ENCODE data around the gene CNKSR1. TPM values are rescaled to one million over a fixed set of nuclear protein-coding genes. Genes with fewer than 3 reads are reported as not detected.
A peak's percentile ranks its signal among the peaks of the same experiment; 100 is the strongest.
"Not testable (repeated sequence)": the region's sequence is repeated elsewhere in the genome, so short reads cannot be mapped to it uniquely, and the experiment has no call there.

Gene CNKSR1
- total RNA-seq, 1 donor from 2014 or later, result 3.3 TPM

DNA sequence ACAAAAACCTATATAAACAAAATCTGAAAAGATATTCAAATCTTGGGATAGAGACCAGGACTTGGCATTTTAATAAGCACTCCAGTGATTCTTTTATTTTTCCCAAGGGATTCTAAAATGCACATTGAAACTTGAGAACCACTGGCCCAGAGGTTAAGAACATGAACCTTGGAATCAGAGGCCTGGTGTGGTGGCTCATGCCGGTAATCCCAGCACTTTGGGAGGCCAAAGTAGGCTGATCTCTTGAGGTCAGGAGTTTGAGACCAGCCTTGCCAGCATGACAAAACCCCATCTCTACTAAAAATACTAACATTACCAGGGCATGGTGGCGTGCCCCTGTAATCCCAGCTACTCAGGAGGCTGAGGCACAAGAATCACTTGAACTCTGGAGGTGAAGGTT lies 43.8 kb downstream of the CNKSR1 start:
- FAIRE-seq, result no peak
- no peak for DNase-seq (ENCODE audit: low spot score in 2 of 2)

DNA sequence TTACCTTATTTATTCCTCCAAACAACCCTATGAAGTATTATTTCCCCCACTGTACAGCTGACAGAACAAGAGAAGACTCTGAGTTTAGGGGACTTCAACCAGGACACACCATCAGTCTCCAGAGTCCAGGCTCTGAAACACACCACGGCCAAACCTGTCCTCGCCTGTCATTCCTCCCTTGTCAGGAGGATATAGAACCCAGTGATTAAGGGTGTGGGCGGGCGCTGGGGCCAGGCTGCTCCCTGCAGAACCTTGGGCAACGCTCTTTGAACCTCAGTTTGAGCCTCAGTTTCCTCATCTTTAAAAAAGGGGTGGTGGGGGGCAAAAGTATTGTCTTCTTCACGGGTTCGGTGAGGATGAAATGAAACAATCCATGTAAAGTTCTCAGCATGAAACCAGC lies 47.3 kb downstream of the CNKSR1 start:
- FAIRE-seq, result no peak

DNA sequence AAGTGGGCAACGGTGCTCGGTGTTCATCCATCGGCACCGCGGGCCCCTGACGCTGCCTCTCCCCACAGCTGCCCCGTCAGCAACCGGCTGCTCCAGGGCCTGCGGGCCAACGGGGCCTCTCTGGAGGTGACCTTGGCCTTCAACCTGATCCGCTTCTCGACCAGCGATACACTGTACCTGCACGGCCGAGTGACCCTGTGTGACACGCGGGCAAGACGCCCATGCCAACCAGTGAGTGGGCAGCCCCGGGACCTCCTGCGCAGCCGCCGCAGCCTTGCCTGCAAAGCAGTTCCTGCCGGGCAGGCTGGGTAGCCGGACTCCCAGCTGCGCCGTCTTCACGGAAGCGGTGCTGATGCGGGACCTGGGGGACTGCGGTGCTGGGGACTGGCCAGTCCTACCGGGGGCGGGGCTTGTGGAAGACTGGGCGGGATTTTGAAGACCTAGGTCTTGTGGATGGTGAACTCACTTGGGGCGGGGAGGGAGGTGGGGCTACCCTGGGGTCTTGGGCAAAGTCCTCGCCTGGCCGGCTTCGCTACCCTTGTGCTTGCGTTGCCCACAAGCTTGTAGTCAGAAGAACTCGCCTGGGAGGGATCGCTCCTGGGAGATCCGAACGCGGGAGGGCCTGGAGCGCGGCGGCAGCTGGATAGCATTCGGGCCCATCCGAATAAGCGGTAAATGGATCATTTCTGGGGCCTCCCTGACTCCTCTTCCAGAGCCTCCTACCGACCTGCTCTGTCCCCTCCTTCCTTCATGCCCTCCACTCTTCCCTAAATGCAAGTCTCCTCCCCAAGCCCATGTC lies 47.9 kb downstream of the CNKSR1 start:
- FAIRE-seq, result no peak
- peak in 1 of 2 donors; percentile 71 for DNase-seq (ENCODE audit: low spot score in 2 of 2)

More for the DNA sequence above, 47.3 kb downstream of the CNKSR1 start:
- no peak for DNase-seq (ENCODE audit: low spot score in 2 of 2)

GRCh38 chr1:26230682-26231081 lies 53.4 kb downstream of the CNKSR1 start:
- not testable (repeated sequence) for FAIRE-seq; DNase-seq (ENCODE audit: low spot score in 2 of 2)

DNA sequence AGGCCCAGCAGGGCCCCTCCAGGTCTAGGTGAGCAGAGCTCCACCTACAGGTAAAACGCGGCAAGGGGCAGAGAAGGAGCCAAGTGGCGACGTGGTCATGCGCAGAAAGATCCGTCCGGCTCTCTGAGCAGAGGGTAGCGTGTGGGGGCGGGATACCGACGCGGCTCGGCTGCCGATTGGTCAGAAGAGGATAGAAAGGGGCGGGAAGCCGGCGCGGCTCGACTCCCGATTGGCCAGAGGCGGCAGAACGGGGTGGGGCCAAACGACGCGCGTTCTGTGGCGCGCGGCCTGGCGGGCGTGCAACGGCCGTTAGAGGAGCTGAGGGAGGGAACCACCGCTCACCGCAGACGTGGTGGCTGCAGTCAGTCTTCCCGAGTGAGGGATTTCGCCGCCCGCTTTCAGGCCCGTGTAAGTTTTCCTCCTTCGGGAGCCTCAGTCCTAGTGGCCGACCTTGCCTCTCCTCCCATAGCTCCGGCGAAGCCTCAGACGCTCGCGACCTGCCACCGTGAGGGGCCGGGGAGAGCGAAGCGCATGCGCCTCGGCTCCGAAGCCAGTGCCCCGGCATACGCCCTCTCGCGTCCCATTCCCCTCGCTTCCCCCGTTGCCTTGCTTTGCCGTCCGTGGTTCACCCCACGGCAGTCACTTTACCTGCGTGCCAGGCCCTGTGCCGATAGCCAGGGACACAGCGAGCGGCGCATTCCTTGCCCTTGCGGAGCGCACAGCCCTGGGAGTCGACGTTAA lies 56.8 kb downstream of the CNKSR1 start, which contains the start of gene CEP85:
TSS of gene CEP85 (plus strand) at position 298 of the 741 bp plus-strand sequence. CDS start 5,584 bp downstream, outside the sequence.
- peak; percentile 92 for FAIRE-seq
- DNase-seq (ENCODE audit: low spot score in 2 of 2), result peak; percentile 94 to 98

- FAIRE-seq (no peak), DNase-seq (ENCODE audit: low spot score in 2 of 2) (no peak)
Measured at GRCh38 chr1:26234644-26235370, 57.5 kb downstream of the CNKSR1 start.

- DNase-seq (ENCODE audit: low spot score in 2 of 2) (no peak), FAIRE-seq (no peak)
Measured at GRCh38 chr1:26237230-26237966, 60.1 kb downstream of the CNKSR1 start.

Other genes starting within 250 kb of the CNKSR1 start
- 2.4 TPM for gene PAFAH2, start 179.4 kb upstream of the CNKSR1 start, total RNA-seq
- 1.2 TPM for gene EXTL1, start 155.7 kb upstream of the CNKSR1 start, total RNA-seq
- not detected for gene SLC30A2, start 131.4 kb upstream of the CNKSR1 start, total RNA-seq
- not detected for gene TRIM63, start 109.9 kb upstream of the CNKSR1 start, total RNA-seq
- 109 TPM for gene PDIK1L, start 65.7 kb upstream of the CNKSR1 start, total RNA-seq
- gene FAM110D, start 18.4 kb upstream of the CNKSR1 start, total RNA-seq, result 0.82 TPM
- not detected for gene C1orf232, start 8.5 kb upstream of the CNKSR1 start, total RNA-seq
- 11.0 TPM for gene ZNF593, start 7.6 kb upstream of the CNKSR1 start, total RNA-seq
- not detected for gene ZNF593OS, start 5.7 kb upstream of the CNKSR1 start, total RNA-seq
- not detected for gene CATSPER4, start 13.1 kb downstream of the CNKSR1 start, total RNA-seq
- gene CEP85, start 56.7 kb downstream of the CNKSR1 start, total RNA-seq, result 12.2 TPM
- 11.8 TPM for gene SH3BGRL3, start 102.6 kb downstream of the CNKSR1 start, total RNA-seq
- 4.1 TPM for gene UBXN11, start 129.1 kb downstream of the CNKSR1 start, total RNA-seq
- not detected for gene CD52, start 140.5 kb downstream of the CNKSR1 start, total RNA-seq
- 0.41 TPM for gene CRYBG2, start 176.6 kb downstream of the CNKSR1 start, total RNA-seq
- gene ZNF683, start 195.3 kb downstream of the CNKSR1 start, total RNA-seq, result not detected
- gene LIN28A, start 233.3 kb downstream of the CNKSR1 start, total RNA-seq, result not detected

Data from frontal cortex (tissue), 4 donors.